Transverse colon (tissue), 3 donors: ENCODE data around the gene PDGFD.

Source experiments
- POLR2A ChIP-seq: fragments of 450-650 bp; IDR thresholded peaks from one replicate; pipeline ENCODE4 v1.6.1; 2016; ENCODE audit warnings: antibody characterized with exemption, mild to moderate bottlenecking, moderate library complexity
- TF ChIP-seq, protein P1 (sequence below), 5 experiments: fragments of 200-600 bp in 3 of 5; fragments of 450-650 bp in 2 of 5; sonication (generic) in 3 of 5; IDR thresholded peaks; 1 replicate in 2 of 5; 2 replicates in 3 of 5; pipeline ENCODE4 v1.5.1; 2016 to 2017; ENCODE audit warnings: antibody characterized with exemption in 5 of 5, inconsistent platforms in 3 of 5, mild to moderate bottlenecking in 2 of 5, moderate library complexity in 1 of 5

DNA sequence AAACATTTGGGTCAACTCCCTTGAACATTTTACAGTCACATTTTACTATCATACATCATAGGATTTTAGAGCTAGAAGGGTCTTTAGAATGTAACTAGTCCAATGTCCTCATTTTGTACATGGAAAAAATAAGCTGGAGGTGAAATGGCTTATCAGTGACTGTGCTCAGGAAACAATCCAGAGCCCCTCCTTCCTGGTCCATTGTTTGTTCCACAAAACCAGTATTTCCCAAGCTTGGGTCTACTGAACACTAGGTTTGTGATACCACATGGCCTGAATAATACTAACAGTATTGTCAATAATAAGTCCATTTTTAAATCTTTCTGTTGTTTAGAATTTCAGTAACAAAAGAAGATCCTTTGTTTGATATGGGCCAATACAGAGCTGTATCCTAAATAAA is 27.1 kb downstream of the PDGFD start:
- no peak for TF ChIP-seq POLR2A
- TF ChIP-seq, protein P1, sequence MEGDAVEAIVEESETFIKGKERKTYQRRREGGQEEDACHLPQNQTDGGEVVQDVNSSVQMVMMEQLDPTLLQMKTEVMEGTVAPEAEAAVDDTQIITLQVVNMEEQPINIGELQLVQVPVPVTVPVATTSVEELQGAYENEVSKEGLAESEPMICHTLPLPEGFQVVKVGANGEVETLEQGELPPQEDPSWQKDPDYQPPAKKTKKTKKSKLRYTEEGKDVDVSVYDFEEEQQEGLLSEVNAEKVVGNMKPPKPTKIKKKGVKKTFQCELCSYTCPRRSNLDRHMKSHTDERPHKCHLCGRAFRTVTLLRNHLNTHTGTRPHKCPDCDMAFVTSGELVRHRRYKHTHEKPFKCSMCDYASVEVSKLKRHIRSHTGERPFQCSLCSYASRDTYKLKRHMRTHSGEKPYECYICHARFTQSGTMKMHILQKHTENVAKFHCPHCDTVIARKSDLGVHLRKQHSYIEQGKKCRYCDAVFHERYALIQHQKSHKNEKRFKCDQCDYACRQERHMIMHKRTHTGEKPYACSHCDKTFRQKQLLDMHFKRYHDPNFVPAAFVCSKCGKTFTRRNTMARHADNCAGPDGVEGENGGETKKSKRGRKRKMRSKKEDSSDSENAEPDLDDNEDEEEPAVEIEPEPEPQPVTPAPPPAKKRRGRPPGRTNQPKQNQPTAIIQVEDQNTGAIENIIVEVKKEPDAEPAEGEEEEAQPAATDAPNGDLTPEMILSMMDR (IDR thresholded peaks at IDR 0.05) = no peak
